Ramos (cell line): Measurements from ENCODE around the gene COL13A1.

Experiments used
- in situ Hi-C: fragments of 300-500 bp; cut with MboI; formaldehyde crosslinking; loops from one replicate; pipeline ENCODE4 v1.14.3; 2022; ENCODE audit warnings: low sequenced_read_pairs; ENCODE audit not compliant: unreplicated experiment

The COL13A1 gene

GRCh38 chr10:69928339-69928738, 126.6 kb downstream of the COL13A1 start:
- in situ Hi-C loops: no loop called here

DNA sequence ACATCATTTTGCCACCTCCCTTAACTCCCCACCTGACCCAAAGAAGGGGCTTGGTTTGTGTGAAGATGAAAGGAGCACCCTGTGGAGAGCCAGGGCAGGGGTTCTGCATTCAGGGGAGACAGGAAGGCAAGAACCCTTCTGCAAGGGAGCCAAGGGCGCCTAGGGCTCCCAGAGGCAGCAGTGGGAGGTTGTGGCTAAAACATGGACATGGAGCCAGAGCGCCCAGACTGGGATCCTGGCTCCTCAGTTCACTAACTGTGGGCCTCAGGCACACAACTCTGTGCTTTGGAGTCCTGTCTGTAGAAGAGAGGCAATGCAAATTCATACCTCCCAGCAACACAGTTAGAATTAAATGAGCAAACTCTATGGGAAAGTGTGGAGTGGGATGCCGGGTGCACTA, 127.9 kb downstream of the COL13A1 start:
- in situ Hi-C loops: no loop called here

GRCh38 chr10:69934768-69935167, 133.1 kb downstream of the COL13A1 start:
- in situ Hi-C loops: no loop called here

DNA sequence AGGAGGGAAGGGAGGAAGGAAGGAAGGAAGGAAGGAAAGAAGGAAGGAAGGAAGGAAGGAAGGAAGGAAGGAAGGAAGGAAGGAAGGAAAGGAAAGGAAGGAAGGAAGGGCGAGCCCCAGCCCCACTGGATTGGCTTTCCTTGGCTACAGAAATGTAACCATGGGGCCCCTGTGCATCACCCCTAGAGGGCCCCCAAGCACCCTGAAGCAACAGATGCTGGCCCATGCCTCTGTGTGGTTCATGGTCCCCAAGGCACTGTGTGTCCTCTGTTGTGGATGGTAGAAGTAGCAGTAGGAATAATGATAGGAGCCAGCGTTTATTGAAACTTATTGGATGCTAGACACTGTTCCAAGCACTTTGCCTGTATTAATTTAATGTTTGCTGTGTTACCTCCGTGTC, 134.4 kb downstream of the COL13A1 start:
- in situ Hi-C loops: no loop called here

- in situ Hi-C loops: no loop called here
Observed at GRCh38 chr10:69938541-69938991, 136.9 kb downstream of the COL13A1 start.

GRCh38 chr10:69939061-69939460, 137.4 kb downstream of the COL13A1 start:
- in situ Hi-C loops: no loop called here

- in situ Hi-C loops: no loop called here
Observed at GRCh38 chr10:69939481-69939880, 137.8 kb downstream of the COL13A1 start.

DNA sequence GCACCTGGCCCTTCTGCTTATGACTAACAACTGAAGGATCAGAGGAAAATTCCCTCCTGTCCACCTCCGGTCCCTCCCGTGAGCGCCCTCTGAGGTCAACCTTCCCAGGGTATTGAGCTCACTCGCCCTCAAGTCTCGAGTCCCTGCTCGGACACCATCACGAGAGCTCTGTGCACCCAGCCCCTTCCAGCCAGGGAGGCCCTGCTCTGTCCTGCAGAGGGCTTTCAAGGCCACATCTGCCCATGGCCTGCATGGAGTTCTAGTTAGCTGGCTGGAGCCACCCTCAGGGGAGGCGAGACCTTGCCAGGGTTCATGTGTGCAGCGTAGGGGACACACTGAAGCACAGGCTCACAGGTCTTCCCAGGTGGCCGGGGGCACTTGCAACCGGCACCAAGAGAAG, 140.0 kb downstream of the COL13A1 start:
- in situ Hi-C loops: no loop called here

DNA sequence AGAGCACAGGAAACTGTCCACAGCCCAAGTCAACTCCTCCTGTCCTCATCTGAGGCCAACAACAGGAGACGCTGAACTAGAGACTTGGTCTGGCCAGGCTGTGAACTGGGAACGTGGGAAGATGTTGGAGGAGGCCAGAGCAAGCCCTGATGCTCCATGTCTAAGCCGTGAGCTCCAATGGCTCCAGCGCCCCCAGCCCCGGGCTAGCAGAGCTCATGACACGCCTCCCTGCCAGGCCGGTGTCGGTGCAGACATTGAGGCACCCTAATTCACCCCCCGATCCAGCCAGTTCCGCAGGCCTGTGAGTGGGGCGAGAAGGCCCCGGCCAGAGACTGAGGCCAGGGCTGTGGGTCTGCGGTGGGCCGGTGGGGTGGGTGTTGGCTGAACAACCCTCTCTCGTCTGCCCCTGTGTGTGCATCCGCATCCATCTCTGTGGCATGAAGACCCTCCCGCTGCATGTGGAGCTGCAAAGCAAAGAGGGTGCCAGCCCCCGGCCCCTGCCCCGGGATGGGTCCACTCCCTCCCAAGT, 141.7 kb downstream of the COL13A1 start:
- in situ Hi-C loops: no loop called here

DNA sequence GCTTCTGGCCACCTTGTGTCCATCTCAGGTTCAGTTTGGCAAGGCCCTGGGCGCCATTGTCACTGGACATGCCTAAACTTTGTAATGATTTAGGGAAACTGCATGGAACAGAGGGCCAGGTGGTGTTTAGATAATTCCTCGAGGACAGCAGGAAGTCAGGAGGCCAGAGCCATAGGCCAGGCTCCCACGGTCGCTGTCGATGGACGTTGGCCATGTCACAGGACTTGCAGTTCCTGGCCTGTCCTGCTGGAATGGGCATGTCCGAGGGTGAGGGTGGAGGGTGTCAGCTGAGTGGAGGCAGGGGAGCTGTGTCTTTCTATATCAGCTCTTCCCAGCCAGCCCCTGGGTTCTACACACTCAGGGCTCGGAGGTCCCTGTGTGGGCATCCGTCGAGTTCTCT, 143.1 kb downstream of the COL13A1 start:
- in situ Hi-C loops: no loop called here

- in situ Hi-C loops: no loop called here
Observed at GRCh38 chr10:69948261-69948660, 146.6 kb downstream of the COL13A1 start.

GRCh38 chr10:69949770-69950169, 148.1 kb downstream of the COL13A1 start:
- in situ Hi-C loops: no loop called here

GRCh38 chr10:69951658-69952057, 150.0 kb downstream of the COL13A1 start:
- in situ Hi-C loops: no loop called here

DNA sequence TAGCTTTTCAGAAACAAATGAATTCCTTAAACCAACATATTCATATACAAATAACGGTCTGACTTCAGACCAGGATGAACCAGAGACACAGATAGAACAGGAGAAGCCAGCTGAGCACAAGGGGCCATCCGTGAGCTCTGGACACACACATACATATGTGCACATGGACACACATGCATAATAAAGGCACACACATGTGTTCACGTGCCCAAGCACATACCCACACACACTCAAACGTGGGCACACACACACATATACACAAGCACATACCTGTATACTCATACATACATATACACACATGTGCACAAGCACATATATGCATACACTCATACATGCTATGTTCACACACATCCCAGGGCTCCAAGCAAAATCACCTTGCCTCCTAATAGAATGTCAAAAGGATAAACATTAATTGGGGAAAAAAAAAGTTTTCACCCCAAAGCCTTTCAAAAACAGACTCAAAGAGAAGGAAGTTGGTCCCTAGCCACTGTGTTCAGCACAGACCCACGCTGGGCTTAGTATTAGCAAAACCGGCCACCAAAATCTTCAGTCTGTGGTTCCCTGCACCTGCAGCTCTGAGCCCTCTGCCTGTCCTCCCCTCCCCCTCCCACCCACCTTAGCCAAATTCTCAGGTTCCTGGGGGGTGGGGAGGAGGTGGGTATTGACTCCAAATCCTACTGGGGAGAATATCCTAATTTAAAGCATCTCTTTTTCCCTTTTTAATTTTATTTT, 150.5 kb downstream of the COL13A1 start:
- in situ Hi-C loops: no loop called here

DNA sequence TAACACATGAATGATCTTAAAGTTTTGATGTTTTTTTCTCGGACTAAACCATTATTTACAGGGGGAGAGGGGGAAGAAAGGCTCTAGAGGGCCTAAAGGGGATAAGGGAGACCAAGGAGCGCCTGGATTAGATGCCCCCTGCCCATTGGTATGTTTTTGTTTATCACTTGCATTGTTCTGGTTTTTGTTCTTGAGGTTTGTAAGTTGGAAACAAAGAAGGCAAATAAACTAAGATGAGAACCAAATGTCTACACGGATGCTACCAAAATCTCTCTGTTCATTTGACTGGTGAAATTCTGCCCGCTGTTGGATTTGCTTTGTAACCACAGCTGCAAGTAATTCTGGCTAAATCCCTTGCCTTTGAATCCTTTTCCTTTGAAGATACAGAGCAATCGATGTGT, 151.1 kb downstream of the COL13A1 start:
- in situ Hi-C loops: no loop called here

DNA sequence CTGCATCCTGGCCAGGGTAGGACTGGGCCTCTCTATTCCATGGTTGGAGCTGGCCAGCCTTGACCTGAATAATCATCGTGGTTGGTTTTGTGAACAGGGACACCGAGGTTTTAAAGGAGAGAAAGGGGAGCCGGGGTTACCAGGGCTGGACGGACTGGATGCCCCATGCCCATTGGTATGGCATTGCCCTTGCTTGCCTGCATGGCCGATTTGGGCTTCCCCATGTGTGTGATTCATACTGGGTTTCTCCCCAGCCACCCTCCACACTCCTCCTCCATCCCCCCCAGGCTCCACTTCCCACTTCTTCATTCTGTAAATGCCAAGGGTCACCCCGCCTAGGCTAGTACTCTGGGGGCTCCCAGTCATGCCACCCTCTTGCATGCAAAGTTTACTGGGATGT, 152.1 kb downstream of the COL13A1 start:
- in situ Hi-C loops: no loop called here

- in situ Hi-C loops: no loop called here
Observed at GRCh38 chr10:69955211-69955805, 153.6 kb downstream of the COL13A1 start.

DNA sequence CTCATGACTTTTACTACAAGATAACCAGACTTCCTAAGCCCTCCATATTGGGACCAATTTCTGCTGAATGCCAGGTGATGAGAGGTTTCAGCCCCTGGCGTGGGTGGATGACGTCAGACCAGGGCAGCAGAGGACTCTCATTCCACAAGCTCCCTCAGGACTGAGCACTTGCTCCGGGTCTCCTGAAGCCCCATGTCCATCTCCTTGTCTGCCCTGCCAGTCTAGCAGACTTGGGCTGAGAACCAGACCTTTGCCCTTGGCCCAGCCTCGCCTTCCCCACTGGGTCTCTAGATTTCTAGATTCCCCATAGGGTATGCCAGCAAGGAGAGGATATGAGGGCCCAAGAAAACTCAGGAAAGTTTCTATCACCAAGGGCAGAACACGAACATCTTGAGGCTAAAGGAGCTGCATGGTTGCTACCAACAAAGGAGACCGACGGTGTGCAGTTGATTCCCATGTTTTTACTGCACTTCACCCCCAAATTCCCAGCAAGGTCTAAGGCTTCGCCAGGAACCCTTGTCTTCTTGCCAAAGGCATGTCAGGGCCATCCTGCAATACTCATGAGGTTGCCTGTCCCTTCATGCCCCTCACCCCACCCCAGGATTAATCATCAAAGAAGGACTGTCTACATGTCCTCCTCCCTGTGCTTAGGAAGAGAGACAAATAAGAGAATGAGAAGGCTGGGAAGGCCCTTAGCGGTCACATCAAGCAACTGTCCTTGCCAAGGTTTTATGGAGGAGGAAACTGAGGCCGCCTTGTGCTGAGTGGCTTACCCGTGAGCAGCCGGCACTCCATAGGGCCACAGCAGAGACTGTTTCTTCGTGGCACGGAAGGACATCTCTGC, 154.4 kb downstream of the COL13A1 start:
- in situ Hi-C loops: no loop called here

GRCh38 chr10:69956741-69957230, 155.1 kb downstream of the COL13A1 start:
- in situ Hi-C loops: no loop called here

DNA sequence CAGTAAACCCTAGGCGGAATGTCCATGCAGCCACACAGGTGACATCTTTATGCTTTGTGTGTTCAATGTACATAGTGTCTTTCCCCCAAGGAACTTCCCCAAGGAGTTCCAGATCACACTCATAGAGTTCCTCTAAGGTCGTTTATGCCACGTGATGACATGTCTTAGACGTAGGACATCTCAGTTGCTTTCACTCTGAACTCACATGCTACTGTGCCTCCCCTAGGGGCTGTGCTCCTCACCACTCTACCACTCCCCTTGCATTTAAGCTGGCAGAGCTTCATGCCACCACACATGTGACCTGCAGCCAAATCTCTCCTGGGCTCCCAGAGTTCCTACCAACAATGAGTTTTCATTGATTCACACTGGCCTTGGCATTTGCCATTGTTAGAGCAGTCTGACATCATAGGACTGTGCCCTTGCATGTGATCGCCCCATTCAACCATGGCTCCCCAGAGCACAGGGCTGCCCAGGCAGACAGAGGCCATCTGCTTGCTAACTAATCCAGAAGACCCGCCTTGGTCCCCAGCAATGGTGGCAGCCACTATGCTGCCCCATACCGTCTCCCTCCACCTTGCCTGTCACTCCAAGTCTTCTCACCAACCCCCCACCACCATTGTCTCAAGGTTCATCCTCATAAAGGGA, 155.7 kb downstream of the COL13A1 start:
- in situ Hi-C loops: no loop called here
